Measurements from ENCODE around the gene TMC3.
A peak's percentile ranks its signal among the peaks of the same experiment; 100 is the strongest.

The TMC3 gene

GRCh38 chr15:81297147-81297572 lies 76.9 kb downstream of the TMC3 start:
- DNase-seq: no peak

- DNase-seq: peak; percentile 92
Observed at GRCh38 chr15:81296673-81297072, 77.3 kb downstream of the TMC3 start.

GRCh38 chr15:81296186-81296585 lies 77.8 kb downstream of the TMC3 start:
- no peak for DNase-seq

- no peak for DNase-seq
Observed at GRCh38 chr15:81295486-81296121, 78.4 kb downstream of the TMC3 start.

- DNase-seq: peak; percentile 38
Observed at GRCh38 chr15:81294516-81294880, 79.5 kb downstream of the TMC3 start.

- peak; percentile 84 for DNase-seq
Observed at GRCh38 chr15:81293728-81294515, 80.1 kb downstream of the TMC3 start.

GRCh38 chr15:81292523-81293001 lies 81.5 kb downstream of the TMC3 start:
- no peak for DNase-seq

GRCh38 chr15:81291916-81292522 lies 82.0 kb downstream of the TMC3 start:
- DNase-seq: no peak

- no peak for DNase-seq
Observed at GRCh38 chr15:81289910-81290309, 84.1 kb downstream of the TMC3 start.

- no peak for DNase-seq
Observed at GRCh38 chr15:81288616-81289015, 85.4 kb downstream of the TMC3 start.

- DNase-seq: no peak
Observed at GRCh38 chr15:81288040-81288439, 86.0 kb downstream of the TMC3 start.

- peak; percentile 54 for DNase-seq
Observed at GRCh38 chr15:81286621-81287121, 87.3 kb downstream of the TMC3 start.

- DNase-seq: no peak
Observed at GRCh38 chr15:81285461-81285860, 88.6 kb downstream of the TMC3 start.

GRCh38 chr15:81284256-81285031 lies 89.6 kb downstream of the TMC3 start:
- DNase-seq: no peak

GRCh38 chr15:81282911-81283310 lies 91.1 kb downstream of the TMC3 start:
- no peak for DNase-seq

GRCh38 chr15:81282606-81282895 lies 91.5 kb downstream of the TMC3 start:
- DNase-seq: no peak

GRCh38 chr15:81281766-81282605 lies 92.0 kb downstream of the TMC3 start:
- DNase-seq: no peak

- DNase-seq: no peak
Observed at GRCh38 chr15:81281456-81281735, 92.6 kb downstream of the TMC3 start.
